ENCODE measurements around the gene UIMC1. TPM values are rescaled to one million over a fixed set of nuclear protein-coding genes. Genes with fewer than 3 reads are reported as not detected.

UIMC1 gene
- total and polyA plus RNA-seq, 2 of the 13 experiments (the other 11 are each of a cell fraction or from before 2014, with no cell fraction given), result 18.9 to 32.7 TPM

- ATAC-seq (no peak), DNase-seq (ENCODE audit: low spot score) (no peak), FAIRE-seq (no peak)
- Histone ChIP-seq H3K27me3 (ENCODE audit: control insufficient read depth in 1 of 2, insufficient read depth in 2 of 2, low read length in 2 of 2) (peaks cover 6 to 67% of the 10 kb centered on the region in 2 experiments; a peak in 4 of 5 replicates), H3K27ac (ENCODE audit: extremely low read length, insufficient read depth, low read length) (no peak overlapping the region), H2AFZ (ENCODE audit: low read length) (no peak overlapping the region), H3K9me3 (ENCODE audit: low read length) (no peaks in the 10 kb centered on the region), H3K9ac (ENCODE audit: insufficient read depth, low read depth, low read length) (no peak overlapping the region), H4K20me1 (ENCODE audit: insufficient read depth, low read length) (no peaks in the 10 kb centered on the region), H3K4me3 (replicated peaks in 1 of 3; ENCODE audit: insufficient read depth in 1 of 3, low read depth in 2 of 3, low read length in 3 of 3) (no peak overlapping the region), H3K4me1 (ENCODE audit: insufficient read depth, low read length) (peaks cover 8% of the 10 kb centered on the region; the same call in 1 of the 2 replicates), H3K79me2 (ENCODE audit: insufficient read depth, low read length) (no peaks in the 10 kb centered on the region), H3K36me3 (replicated peaks in 1 of 2; ENCODE audit: control insufficient read depth in 1 of 2, insufficient read depth in 2 of 2, low read length in 2 of 2) (no peaks in the 10 kb centered on the region), H3K4me2 (ENCODE audit: low read depth, low read length) (no peak overlapping the region)
- no peak for TF ChIP-seq ZNF513 (CRISPR knock-in tag; conservative IDR thresholded peaks at IDR 0.05)
- no peak for TF ChIP-seq SATB2 (CRISPR knock-in tag; IDR thresholded peaks at IDR 0.05)
- TF ChIP-seq ZFP90 (CRISPR knock-in tag; IDR thresholded peaks at IDR 0.05; ENCODE audit: borderline replicate concordance), result no peak
- TF ChIP-seq IKZF1 (IDR thresholded peaks at IDR 0.05), result no peak
- no peak for TF ChIP-seq E2F5 (CRISPR knock-in tag; conservative IDR thresholded peaks at IDR 0.05)
- no peak for TF ChIP-seq CSRNP1 (CRISPR knock-in tag; IDR thresholded peaks at IDR 0.05)
- no peak for TF ChIP-seq FOXK1 (CRISPR knock-in tag; IDR thresholded peaks at IDR 0.05; ENCODE audit: borderline replicate concordance, low read depth)
- no peak for TF ChIP-seq ZNF784 (CRISPR knock-in tag; IDR thresholded peaks at IDR 0.05; ENCODE audit: borderline replicate concordance)
- ChIA-PET CTCF (ENCODE audit: low intra/inter-chr PET ratio, low total read pairs) (no interaction called here), POLR2A (no interaction called here)
- WGBS (ENCODE audit: low lambda C conversion rate), result 22% methylated on average over 4 of the region's 4 CpGs
- no TSS peak for BruUV-seq (replicated peaks)
- in situ Hi-C loops (cut with HindIII; ENCODE audit: extremely low pct_ligation_motif_present, low pct_unique_long_range_greater_than_20kb) (no loop called here), intact Hi-C loops (cut with micrococcal nuclease; ENCODE audit: unreplicated experiment) (no loop called here)
These were observed 122.0 kb downstream of the UIMC1 start for GRCh38 chr5:176884571-176884890.
